ENCODE data around the gene BCL2L11. TPM values are rescaled to one million over a fixed set of nuclear protein-coding genes. Genes with fewer than 3 reads are reported as not detected.

BCL2L11 gene
- total RNA-seq, 1 donor from 2014 or later = 3.7 TPM

DNA sequence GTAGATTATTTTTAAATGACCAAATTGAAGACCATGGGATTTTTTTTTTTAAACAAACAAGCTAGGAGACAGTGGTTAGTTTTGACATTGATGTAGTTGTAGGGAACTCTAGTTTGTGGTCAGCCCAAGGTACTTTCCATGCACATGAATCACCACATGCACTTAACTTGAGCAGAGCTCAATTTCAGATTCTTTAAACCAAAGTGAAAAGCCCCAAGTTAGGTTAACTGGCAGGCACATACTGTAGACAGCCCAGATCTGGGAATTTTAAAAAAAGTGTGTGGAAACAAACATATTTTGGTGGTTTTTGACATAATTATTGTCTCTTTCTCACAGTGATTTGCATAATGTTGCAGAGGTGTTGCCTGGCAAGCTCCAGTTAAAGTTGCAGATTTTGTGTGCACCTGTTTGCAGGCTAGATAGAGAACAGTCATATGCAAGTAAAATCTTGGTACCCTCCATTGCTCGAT is 88.4 kb downstream of the BCL2L11 start:
- peak; percentile 61 for DNase-seq (ENCODE audit: low read depth)
- H3K4me3 ChIP-seq (ENCODE audit: low read depth, low read length) = no peak overlapping the region
- no peaks in the 10 kb centered on the region for H3K27me3 ChIP-seq (ENCODE audit: control insufficient read depth, insufficient read depth, low read length)
- TF ChIP-seq, protein P1, sequence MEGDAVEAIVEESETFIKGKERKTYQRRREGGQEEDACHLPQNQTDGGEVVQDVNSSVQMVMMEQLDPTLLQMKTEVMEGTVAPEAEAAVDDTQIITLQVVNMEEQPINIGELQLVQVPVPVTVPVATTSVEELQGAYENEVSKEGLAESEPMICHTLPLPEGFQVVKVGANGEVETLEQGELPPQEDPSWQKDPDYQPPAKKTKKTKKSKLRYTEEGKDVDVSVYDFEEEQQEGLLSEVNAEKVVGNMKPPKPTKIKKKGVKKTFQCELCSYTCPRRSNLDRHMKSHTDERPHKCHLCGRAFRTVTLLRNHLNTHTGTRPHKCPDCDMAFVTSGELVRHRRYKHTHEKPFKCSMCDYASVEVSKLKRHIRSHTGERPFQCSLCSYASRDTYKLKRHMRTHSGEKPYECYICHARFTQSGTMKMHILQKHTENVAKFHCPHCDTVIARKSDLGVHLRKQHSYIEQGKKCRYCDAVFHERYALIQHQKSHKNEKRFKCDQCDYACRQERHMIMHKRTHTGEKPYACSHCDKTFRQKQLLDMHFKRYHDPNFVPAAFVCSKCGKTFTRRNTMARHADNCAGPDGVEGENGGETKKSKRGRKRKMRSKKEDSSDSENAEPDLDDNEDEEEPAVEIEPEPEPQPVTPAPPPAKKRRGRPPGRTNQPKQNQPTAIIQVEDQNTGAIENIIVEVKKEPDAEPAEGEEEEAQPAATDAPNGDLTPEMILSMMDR (IDR thresholded peaks at IDR 0.05; ENCODE audit: insufficient read depth, low read length, severe bottlenecking) = no peak
- no peaks in the 10 kb centered on the region for H3K36me3 ChIP-seq (ENCODE audit: control insufficient read depth, insufficient read depth, low read length)
- FAIRE-seq = no peak

DNA sequence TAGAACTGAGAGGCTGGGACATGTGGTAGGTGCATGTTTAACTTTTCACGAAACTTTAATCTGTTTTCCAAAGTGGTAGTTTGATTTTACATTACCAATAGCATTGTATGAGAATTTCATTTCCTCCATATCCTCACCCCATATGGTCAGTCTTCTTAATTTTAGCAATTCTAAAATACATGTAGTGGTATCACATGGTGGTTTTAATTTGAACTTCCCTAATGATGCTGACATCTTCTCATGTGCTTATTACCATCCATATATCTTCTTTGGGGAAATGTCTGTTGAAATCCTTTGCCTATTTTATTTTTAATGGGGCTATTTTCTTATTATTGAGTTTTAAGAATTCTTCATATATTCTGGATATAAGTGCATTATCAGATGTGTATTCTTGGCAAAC is 89.3 kb downstream of the BCL2L11 start:
- DNase-seq (ENCODE audit: low read depth) (no peak), FAIRE-seq (no peak)
- TF ChIP-seq, protein P1 (IDR thresholded peaks at IDR 0.05; ENCODE audit: insufficient read depth, low read length, severe bottlenecking) = no peak
- Histone ChIP-seq H3K4me3 (ENCODE audit: low read depth, low read length) (no peak overlapping the region), H3K36me3 (ENCODE audit: control insufficient read depth, insufficient read depth, low read length) (no peaks in the 10 kb centered on the region), H3K27me3 (ENCODE audit: control insufficient read depth, insufficient read depth, low read length) (no peaks in the 10 kb centered on the region)

DNA sequence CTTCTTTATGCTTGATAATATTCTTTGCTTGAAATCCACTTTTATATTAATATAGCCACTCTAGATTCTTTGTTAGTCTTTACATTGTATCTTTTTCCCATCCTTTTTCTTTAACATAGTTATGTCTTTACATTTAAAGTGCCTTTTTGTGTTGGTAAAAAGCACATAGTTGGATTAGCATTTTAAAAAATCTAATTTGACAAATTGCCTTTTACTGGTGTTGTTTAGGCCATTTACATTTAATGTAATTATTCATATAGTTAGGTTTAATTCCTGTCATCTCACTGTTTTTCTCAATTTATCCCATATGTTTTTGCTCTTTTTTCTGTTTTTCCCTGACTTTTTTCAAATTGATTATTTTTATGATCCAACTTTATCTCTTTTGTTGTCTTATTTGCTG is 93.2 kb downstream of the BCL2L11 start:
- FAIRE-seq = no peak
- DNase-seq (ENCODE audit: low read depth) = no peak
- TF ChIP-seq, protein P1 (IDR thresholded peaks at IDR 0.05; ENCODE audit: insufficient read depth, low read length, severe bottlenecking) = no peak
- no peak overlapping the region for H3K4me3 ChIP-seq (ENCODE audit: low read depth, low read length)
- no peaks in the 10 kb centered on the region for H3K27me3 ChIP-seq (ENCODE audit: control insufficient read depth, insufficient read depth, low read length)
- no peaks in the 10 kb centered on the region for H3K36me3 ChIP-seq (ENCODE audit: control insufficient read depth, insufficient read depth, low read length)

DNA sequence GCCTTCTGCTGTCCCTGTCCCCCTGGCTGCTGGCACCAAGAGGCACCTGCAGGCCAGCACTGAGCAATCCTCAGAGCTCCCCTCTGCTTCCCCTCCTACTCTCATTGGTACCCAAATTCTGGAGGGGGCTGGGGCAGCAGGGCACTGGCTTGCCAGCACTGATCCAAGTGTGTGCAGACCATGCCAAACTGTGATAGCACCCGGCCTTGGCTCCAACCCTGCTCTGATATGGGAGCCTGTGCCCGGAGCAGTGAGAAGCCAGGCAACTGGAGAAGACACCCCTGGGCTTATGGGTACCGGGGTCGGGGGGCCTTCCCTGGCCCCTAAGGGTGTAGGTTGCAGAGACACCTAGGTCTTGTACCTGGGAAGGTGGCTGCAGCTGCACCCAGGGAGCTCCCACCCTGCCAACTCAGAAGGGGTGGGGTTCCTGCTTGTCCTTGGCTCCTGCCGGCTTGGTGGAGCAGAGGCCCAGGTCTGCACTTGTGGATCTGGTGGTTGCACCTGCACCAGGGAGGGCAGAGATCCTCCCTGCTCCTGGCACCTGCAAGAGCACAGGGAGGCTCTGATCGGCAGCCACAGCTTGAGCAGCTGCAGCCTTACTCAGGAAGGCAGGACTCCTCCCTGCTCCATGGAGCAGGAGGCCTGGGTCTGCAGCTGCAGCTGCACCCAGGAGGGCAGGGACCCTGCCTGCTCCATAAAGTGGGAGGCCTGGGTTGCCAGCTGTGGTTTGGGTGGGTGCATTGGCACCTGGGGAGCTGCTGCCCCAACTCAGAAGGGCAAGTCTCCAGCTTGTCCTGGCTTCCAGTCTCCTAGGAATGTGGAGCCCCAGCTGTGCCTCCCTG is 96.3 kb downstream of the BCL2L11 start:
- TF ChIP-seq, protein P1 (IDR thresholded peaks at IDR 0.05; ENCODE audit: insufficient read depth, low read length, severe bottlenecking) = no peak
- H3K4me3 ChIP-seq (ENCODE audit: low read depth, low read length) = no peak overlapping the region
- H3K27me3 ChIP-seq (ENCODE audit: control insufficient read depth, insufficient read depth, low read length) = no peaks in the 10 kb centered on the region
- FAIRE-seq (no peak), DNase-seq (ENCODE audit: low read depth) (no peak)
- H3K36me3 ChIP-seq (ENCODE audit: control insufficient read depth, insufficient read depth, low read length) = no peaks in the 10 kb centered on the region

All from bronchial epithelial cell (primary cell).